Neural cell (in vitro differentiated cells): ENCODE data around the gene SLC37A1. TPM values are rescaled to one million over a fixed set of nuclear protein-coding genes. Genes with fewer than 3 reads are reported as not detected.

ENCODE experiments used
- H2AFZ ChIP-seq: fragments of 200-600, 300-800 bp; sonication (generic), shearing (Covaris generic); 2 replicates; pipeline ENCODE4 v1.6.0; 2014; ENCODE audit warnings: low read depth, mild to moderate bottlenecking, antibody characterized with exemption, low read length, moderate library complexity
- H3F3A ChIP-seq: fragments of 200-600 bp; shearing (Covaris generic); 2 replicates; pipeline ENCODE4 v1.6.1; 2016; ENCODE audit warnings: mild to moderate bottlenecking, moderate library complexity, mixed read lengths, antibody characterized with exemption, low read length; ENCODE audit not compliant: insufficient read depth, poor library complexity, severe bottlenecking
- H3K27ac ChIP-seq: fragments of 200-600, 300-800 bp; sonication (generic), shearing (Covaris generic); 2 replicates; pipeline ENCODE4 v1.5.1; 2014; ENCODE audit warnings: mild to moderate bottlenecking, low read length, moderate library complexity
- H3K27me3 ChIP-seq: fragments of 300-800, 200-600 bp; sonication (generic), shearing (Covaris generic); 2 replicates; pipeline ENCODE4 v1.6.0; 2014; ENCODE audit warnings: mild to moderate bottlenecking, low read depth, low read length, moderate library complexity; ENCODE audit not compliant: insufficient read depth
- H3K36me3 ChIP-seq: fragments of 300-800, 200-600 bp; sonication (generic), shearing (Covaris generic); 2 replicates; pipeline ENCODE4 v1.5.1; 2014; ENCODE audit warnings: mild to moderate bottlenecking, antibody characterized with exemption, low read length, moderate library complexity; ENCODE audit not compliant: insufficient read depth
- H3K4me2 ChIP-seq: fragments of 300-800, 200-600 bp; sonication (generic), shearing (Covaris generic); 2 replicates; pipeline ENCODE4 v1.6.0; 2014; ENCODE audit warnings: mild to moderate bottlenecking, low read length
- H3K4me3 ChIP-seq: fragments of 300-800, 200-600 bp; sonication (generic), shearing (Covaris generic); 2 replicates; pipeline ENCODE4 v1.5.1; 2014; ENCODE audit warnings: mild to moderate bottlenecking, low read length, moderate library complexity
- H3K79me2 ChIP-seq: fragments of 200-600 bp; shearing (Covaris generic); replicated peaks from 2 replicates; pipeline ENCODE4 v1.6.0; 2014; ENCODE audit warnings: mild to moderate bottlenecking, low read length, moderate library complexity; ENCODE audit not compliant: insufficient read depth
- H3K9ac ChIP-seq: fragments of 300-800, 200-600 bp; sonication (generic), shearing (Covaris generic); 2 replicates; pipeline ENCODE4 v1.6.1; 2016; ENCODE audit warnings: mild to moderate bottlenecking, low read length, mixed read lengths
- H3K9me2 ChIP-seq: fragments of 200-600 bp; shearing (Covaris generic); 2 replicates; pipeline ENCODE4 v1.6.1; 2016; ENCODE audit warnings: mild to moderate bottlenecking, low read length, mixed read lengths; ENCODE audit not compliant: insufficient read depth
- H3K9me3 ChIP-seq: fragments of 200-600, 300-800 bp; sonication (generic), shearing (Covaris generic); 2 replicates; pipeline ENCODE4 v1.6.1; 2016; ENCODE audit warnings: mild to moderate bottlenecking, mixed run types, low read length, moderate library complexity, mixed read lengths
- H4K20me1 ChIP-seq: fragments of 200-600 bp; shearing (Covaris generic); 2 replicates; pipeline ENCODE4 v1.6.1; 2016; ENCODE audit warnings: mild to moderate bottlenecking, mixed run types; ENCODE audit not compliant: insufficient read depth
- EP300 ChIP-seq: fragments of 450-650 bp; conservative IDR thresholded peaks from 2 replicates; pipeline ENCODE4 v1.6.1; 2014; ENCODE audit warnings: antibody characterized with exemption, mild to moderate bottlenecking, moderate library complexity; ENCODE audit not compliant: poor library complexity, severe bottlenecking
- EZH2 ChIP-seq: fragments of 200-600, 300-800 bp; shearing (Covaris generic), sonication (generic); IDR thresholded peaks from 2 replicates; pipeline ENCODE4 v1.6.1; 2014; ENCODE audit warnings: antibody characterized with exemption, low read length, borderline replicate concordance, mild to moderate bottlenecking; ENCODE audit not compliant: insufficient read depth, poor library complexity, severe bottlenecking
- MXI1 ChIP-seq: fragments of 450-650 bp; conservative IDR thresholded peaks from 2 replicates; pipeline ENCODE4 v1.6.1; 2014; ENCODE audit warnings: antibody characterized with exemption, mild to moderate bottlenecking; ENCODE audit not compliant: poor library complexity, severe bottlenecking
- POLR2AphosphoS5 ChIP-seq: IDR thresholded peaks from 2 replicates; pipeline ENCODE4 v1.6.1; 2012
- RAD21 ChIP-seq: fragments of 450-650 bp; conservative IDR thresholded peaks from 2 replicates; pipeline ENCODE4 v1.6.1; 2014; ENCODE audit warnings: antibody characterized with exemption, mild to moderate bottlenecking, moderate library complexity
- REST ChIP-seq: IDR thresholded peaks from 2 replicates; pipeline ENCODE4 v1.6.1; 2012; ENCODE audit warnings: borderline replicate concordance
- SMC3 ChIP-seq: fragments of 450-650 bp; conservative IDR thresholded peaks from 2 replicates; pipeline ENCODE4 v1.6.1; 2014; ENCODE audit warnings: antibody characterized with exemption, mild to moderate bottlenecking, moderate library complexity; ENCODE audit not compliant: poor library complexity
- TAF1 ChIP-seq: IDR thresholded peaks from 2 replicates; pipeline ENCODE4 v1.6.1; 2012; ENCODE audit warnings: low read depth
- polyA plus RNA-seq: library from polyadenylated mRNA; depleted of rRNA; stranded (reverse); fragments of >200 nt; gene quantifications from 2 replicates; pipeline ENCODE4 v1.2.3, GENCODE V29; 2014
- TF ChIP-seq, protein P1 (sequence below): fragments of 450-650 bp; IDR thresholded peaks from 2 replicates; pipeline ENCODE4 v1.5.1; 2014; ENCODE audit warnings: antibody characterized with exemption, mild to moderate bottlenecking, moderate library complexity; ENCODE audit not compliant: poor library complexity, severe bottlenecking

The SLC37A1 gene
- polyA plus RNA-seq, 1 donor from 2014 or later, result 60.7 TPM

- Histone ChIP-seq H3K27me3 (no peaks in the 10 kb centered on the region), H3K9me3 (no peaks in the 10 kb centered on the region), H3K36me3 (peaks cover 2% of the 10 kb centered on the region), H3K4me3 (no peak overlapping the region), H3K79me2 (no peaks in the 10 kb centered on the region), H3K9ac (no peak overlapping the region), H3K4me2 (no peak overlapping the region), H4K20me1 (no peaks in the 10 kb centered on the region), H2AFZ (no peak overlapping the region), H3K27ac (no peak overlapping the region), H3F3A (no peaks in the 10 kb centered on the region), H3K9me2 (no peaks in the 10 kb centered on the region)
- TF ChIP-seq TAF1 (no peak), SMC3 (no peak), RAD21 (no peak), POLR2AphosphoS5 (no peak), EZH2 (no peak), EP300 (no peak), MXI1 (no peak)
- TF ChIP-seq, protein P1, sequence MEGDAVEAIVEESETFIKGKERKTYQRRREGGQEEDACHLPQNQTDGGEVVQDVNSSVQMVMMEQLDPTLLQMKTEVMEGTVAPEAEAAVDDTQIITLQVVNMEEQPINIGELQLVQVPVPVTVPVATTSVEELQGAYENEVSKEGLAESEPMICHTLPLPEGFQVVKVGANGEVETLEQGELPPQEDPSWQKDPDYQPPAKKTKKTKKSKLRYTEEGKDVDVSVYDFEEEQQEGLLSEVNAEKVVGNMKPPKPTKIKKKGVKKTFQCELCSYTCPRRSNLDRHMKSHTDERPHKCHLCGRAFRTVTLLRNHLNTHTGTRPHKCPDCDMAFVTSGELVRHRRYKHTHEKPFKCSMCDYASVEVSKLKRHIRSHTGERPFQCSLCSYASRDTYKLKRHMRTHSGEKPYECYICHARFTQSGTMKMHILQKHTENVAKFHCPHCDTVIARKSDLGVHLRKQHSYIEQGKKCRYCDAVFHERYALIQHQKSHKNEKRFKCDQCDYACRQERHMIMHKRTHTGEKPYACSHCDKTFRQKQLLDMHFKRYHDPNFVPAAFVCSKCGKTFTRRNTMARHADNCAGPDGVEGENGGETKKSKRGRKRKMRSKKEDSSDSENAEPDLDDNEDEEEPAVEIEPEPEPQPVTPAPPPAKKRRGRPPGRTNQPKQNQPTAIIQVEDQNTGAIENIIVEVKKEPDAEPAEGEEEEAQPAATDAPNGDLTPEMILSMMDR, result no peak
These were observed 26.7 kb downstream of the SLC37A1 start for GRCh38 chr21:42540396-42540795.

- H3K27ac ChIP-seq, result no peak overlapping the region
- peaks cover 8% of the 10 kb centered on the region for H3K36me3 ChIP-seq
- H3K4me3 ChIP-seq, result no peak overlapping the region
- no peak overlapping the region for H2AFZ ChIP-seq
- no peaks in the 10 kb centered on the region for H3F3A ChIP-seq
- no peaks in the 10 kb centered on the region for H3K9me2 ChIP-seq
- H3K27me3 ChIP-seq, result no peaks in the 10 kb centered on the region
- no peak overlapping the region for H3K4me2 ChIP-seq
- no peaks in the 10 kb centered on the region for H3K9me3 ChIP-seq
- H3K79me2 ChIP-seq, result no peaks in the 10 kb centered on the region
- no peak overlapping the region for H3K9ac ChIP-seq
- no peaks in the 10 kb centered on the region for H4K20me1 ChIP-seq
- no peak for TF ChIP-seq REST
- TF ChIP-seq MXI1, result no peak
- no peak for TF ChIP-seq SMC3
- TF ChIP-seq RAD21, result no peak
- TF ChIP-seq, protein P1, result no peak
- TF ChIP-seq TAF1, result no peak
- no peak for TF ChIP-seq EZH2
- no peak for TF ChIP-seq POLR2AphosphoS5
These were observed 27.5 kb downstream of the SLC37A1 start for GRCh38 chr21:42541174-42541573.
